Heart right ventricle (tissue), 16 donors: ENCODE results near the gene STRA8. TPM values are rescaled to one million over a fixed set of nuclear protein-coding genes. Genes with fewer than 3 reads are reported as not detected.

Experiments
- ATAC-seq, 8 donors: fragments of 200-7000 bp; cut with Tn5 transposase; one replicate each; pipeline ENCODE4 v1.9.1; 2020; ENCODE audit warnings: mild to moderate bottlenecking in 8 of 8, moderate library complexity in 8 of 8, moderate number of reproducible peaks in 1 of 8
- DNase-seq, 2 donors: peaks; one replicate each; pipeline ENCODE4 v3.0.0-alpha.2; 2020
- H3K27ac ChIP-seq, 10 donors: fragments of 200-600 bp; sonication (generic) in 2 of 10; one replicate each; pipeline versions ENCODE4 v1.5.0 to v1.8.0; 2020 to 2022; ENCODE audit warnings: mild to moderate bottlenecking in 3 of 10
- H3K27me3 ChIP-seq, 7 donors: fragments of 200-600 bp; one replicate each; pipeline ENCODE4 v1.8.0; 2021 to 2022; ENCODE audit warnings: mild to moderate bottlenecking in 2 of 7
- H3K36me3 ChIP-seq, 9 donors: fragments of 200-600 bp; sonication (generic) in 1 of 9; one replicate each; pipeline versions ENCODE4 v1.5.0 to v1.8.0; 2020 to 2022; ENCODE audit warnings: mild to moderate bottlenecking in 2 of 9
- H3K4me1 ChIP-seq, 9 donors: fragments of 200-600 bp; sonication (generic) in 1 of 9; one replicate each; pipeline versions ENCODE4 v1.5.0 to v1.8.0; 2020 to 2022; ENCODE audit warnings: mild to moderate bottlenecking in 4 of 9
- H3K4me3 ChIP-seq, 10 donors: fragments of 200-600 bp; sonication (generic) in 2 of 10; one replicate each; pipeline versions ENCODE4 v1.5.0 to v1.8.0; 2020 to 2022; ENCODE audit warnings: mild to moderate bottlenecking in 7 of 10, moderate library complexity in 2 of 10
- H3K9me3 ChIP-seq, 11 donors: fragments of 200-600 bp in 10 of 11; sonication (generic) in 2 of 11; one replicate each; pipeline versions ENCODE4 v1.5.0 to v1.8.0; 2013 to 2022; ENCODE audit warnings: mild to moderate bottlenecking in 2 of 11, control low read depth in 1 of 11, moderate library complexity in 1 of 11
- CTCF ChIP-seq, 9 donors: fragments of 200-600 bp; sonication (generic) in 2 of 9; IDR thresholded peaks; one replicate each; pipeline versions ENCODE4 v1.5.0 to v1.8.0; 2021 to 2022; ENCODE audit warnings: antibody characterized with exemption in 9 of 9, mild to moderate bottlenecking in 5 of 9, moderate library complexity in 1 of 9
- WGBS, 2 donors: extraction: QIAGEN DNeasy Blood & Tissue Kit; methylation state at CpG; one replicate each; pipeline ENCODE4 v1.1.7; 2013; ENCODE audit warnings: inconsistent platforms in 1 of 2; 5-methylcytosine and 5-hydroxymethylcytosine counted together
- intact Hi-C, 10 donors: fragments of 100-400 bp; cut with DNase I; formaldehyde crosslinking; loops; one replicate each; pipeline versions ENCODE4 v1.11.1 to v1.14.2; 2022
- polyA plus RNA-seq, 2 donors: library from polyadenylated mRNA; stranded (reverse); fragments of 200-250 nt; gene quantifications; one replicate each; pipeline ENCODE4 v1.2.3, GENCODE V29; 2013
- total RNA-seq, 10 donors: library from RNA; stranded (reverse); fragmentation: NEBNext Ultra II Directional in 3 of 10; extraction: Animal tissue kit (Norgen Biotek cat#: 25700) in 3 of 10; gene quantifications; one replicate each; pipeline versions ENCODE4 v1.2.1 to v1.2.4, GENCODE V29; 2021 to 2023
- donor health status: Arrhythmogenic right ventricular cardiomyopathy.
- donor health status: ischemic (EF 13 %, LVEDD 7.1; RV severe dilation, severe dysfunction).
- donor health status: healthy with polysubstance abuse.
- donor health status: DM: no; HTN: yes; CAD: no.
- donor health status: DM: no; HTN: no; CAD: no.
- donor health status: ischemic (EF 25% LVEDD 6.9; RV normal size, moderate dysfunction).
- donor health status: ischemic (EF 25% LVEDD 5.7; RV mildly dilated, moderate dysfunction).
- donor health status: healthy.
- donor health status: DM: yes; HTN: yes; CAD: no.
- donor health status: Ischemic cardiomyopathy.
- donor health status: ischemic (EF 35%, LVEDD 5.7; RV mildly dilated, moderate dysfunction).
- donor health status: nonischemic (EF 11% LVEDD 7.7; RV severe dilation, severe dysfunction).
- donor health status: DM: yes; HTN: yes; CAD: no.
- donor health status: PGD.
- donor health status: ischemic (EF 29% LVEDD 5.4; RV normal size, mild dysfunction).
- donor health status: nonischemic (EF 23%, LVEDD 6.1; RV moderate dilation, normal function).

Gene STRA8
- total and polyA plus RNA-seq, 12 donors = not detected

- intact Hi-C loops = no loop called here
- no peak for DNase-seq
- 73% methylated on average over 2 of the region's 2 CpGs for WGBS, 2 donors
- Histone ChIP-seq H3K4me1 (peaks cover 0 to 24% (median 2%) of the 10 kb centered on the region in 9 donors), H3K4me3 (no peak overlapping the region), H3K36me3 (no peaks in the 10 kb centered on the region), H3K9me3 (peaks cover 0 to 8% (median 0%) of the 10 kb centered on the region in 11 donors), H3K27ac (peak overlapping the region in 1 of 10 donors; percentile 2), H3K27me3 (no peaks in the 10 kb centered on the region)
- no peak for TF ChIP-seq CTCF (IDR thresholded peaks at IDR 0.05)
- ATAC-seq = no peak
Measured at GRCh38 chr7:135260470-135260869, 26.8 kb downstream of the STRA8 start.

- H3K9me3 ChIP-seq = peaks cover 0 to 14% (median 0%) of the 10 kb centered on the region in 11 donors
- H3K36me3 ChIP-seq = no peaks in the 10 kb centered on the region
- H3K27me3 ChIP-seq = no peaks in the 10 kb centered on the region
- TF ChIP-seq CTCF (IDR thresholded peaks at IDR 0.05) = no peak
- peaks cover 0 to 23% (median 0%) of the 10 kb centered on the region in 9 donors for H3K4me1 ChIP-seq
- DNase-seq (no peak), ATAC-seq (peak in 5 of 8 donors; percentile 51 to 79 (median 65))
- H3K4me3 ChIP-seq = no peak overlapping the region
- H3K27ac ChIP-seq = peak overlapping the region in 2 of 10 donors; percentile 57 to 65
- 44 to 50% methylated on average over 10 of the region's 10 CpGs for WGBS, 2 donors
- intact Hi-C loops = no loop called here
Measured at GRCh38 chr7:135260930-135261721, 27.5 kb downstream of the STRA8 start.

- intact Hi-C loops = no loop called here
- H3K36me3 ChIP-seq = no peaks in the 10 kb centered on the region
- no peak overlapping the region for H3K27ac ChIP-seq
- H3K4me1 ChIP-seq = peaks cover 0 to 23% (median 0%) of the 10 kb centered on the region in 9 donors
- no peak overlapping the region for H3K4me3 ChIP-seq
- ATAC-seq = no peak
- H3K9me3 ChIP-seq = peaks cover 0 to 30% (median 5%) of the 10 kb centered on the region in 11 donors
- H3K27me3 ChIP-seq = no peaks in the 10 kb centered on the region
- DNase-seq = no peak
- WGBS, 2 donors = 90 to 93% methylated on average over 9 of the region's 9 CpGs
- TF ChIP-seq CTCF (IDR thresholded peaks at IDR 0.05) = no peak
Measured at GRCh38 chr7:135262623-135263320, 29.1 kb downstream of the STRA8 start.

GRCh38 chr7:135263321-135263970 lies 29.8 kb downstream of the STRA8 start:
- Histone ChIP-seq H3K36me3 (no peaks in the 10 kb centered on the region), H3K4me1 (peaks cover 0 to 23% (median 0%) of the 10 kb centered on the region in 9 donors), H3K9me3 (peaks cover 0 to 30% (median 5%) of the 10 kb centered on the region in 11 donors), H3K27ac (no peak overlapping the region), H3K4me3 (no peak overlapping the region), H3K27me3 (no peaks in the 10 kb centered on the region)
- no peak for TF ChIP-seq CTCF (IDR thresholded peaks at IDR 0.05)
- WGBS, 2 donors = 97 to 98% methylated on average over 11 of the region's 11 CpGs
- DNase-seq = no peak
- no peak for ATAC-seq
- intact Hi-C loops = no loop called here
